Panc1 (cell line): Measurements from ENCODE around the gene NTN4. TPM values are rescaled to one million over a fixed set of nuclear protein-coding genes. Genes with fewer than 3 reads are reported as not detected.

Experiments
- ATAC-seq: fragments of 200-7000 bp; cut with Tn5 transposase; 2 replicates; pipeline ENCODE4 v1.9.1; 2020; ENCODE audit warnings: mild to moderate bottlenecking, moderate library complexity
- BruUV-seq: library from RNA; stranded (reverse); fragments of 400-500 nt; replicated peaks from 2 replicates; lab custom pipeline; 2021; lab: Mats Ljungman, UMichigan
- CTCF ChIA-PET: fragments of 300-600 bp; sonication (Branson Sonifier 250); formaldehyde crosslinking; loops from one replicate; lab custom pipeline; 2022; ENCODE audit warnings: antibody characterized with exemption; lab: Charles Lee
- POLR2A ChIA-PET: fragments of 300-600 bp; sonication (Branson Sonifier 250); formaldehyde crosslinking; loops from one replicate; lab custom pipeline; 2022; ENCODE audit warnings: antibody characterized with exemption; lab: Charles Lee
- DNase-seq: peaks from one replicate; pipeline ENCODE4 v3.0.0-alpha.2; 2010; ENCODE audit warnings: low read depth, low spot score
- H3K27ac ChIP-seq: 2 replicates; pipeline ENCODE4 v1.5.1; 2011; ENCODE audit warnings: mild to moderate bottlenecking, low read length, inconsistent platforms
- H3K27me3 ChIP-seq: fragments of 200-500 bp; sonication (Bioruptor generic); 2 replicates; pipeline ENCODE4 v1.6.0; 2014; ENCODE audit warnings: low read length, inconsistent platforms; ENCODE audit not compliant: control insufficient read depth, insufficient read depth
- H3K36me3 ChIP-seq: fragments of 200-500 bp; sonication (Bioruptor generic); 2 replicates; pipeline ENCODE4 v1.5.1; 2014; ENCODE audit warnings: inconsistent platforms, mild to moderate bottlenecking, low read length, moderate library complexity; ENCODE audit not compliant: control insufficient read depth, insufficient read depth
- H3K4me1 ChIP-seq: 2 replicates; pipeline ENCODE4 v1.5.1; 2011; ENCODE audit warnings: inconsistent platforms, mild to moderate bottlenecking, low read length, moderate library complexity; ENCODE audit not compliant: control insufficient read depth, insufficient read depth
- H3K4me3 ChIP-seq, 2 experiments: 2 replicates each; pipeline ENCODE4 v1.5.1; 2011 to 2012; ENCODE audit warnings: low read depth in 2 of 2, low read length in 2 of 2, mild to moderate bottlenecking in 2 of 2, inconsistent platforms in 1 of 2, moderate library complexity in 1 of 2
- H3K9me3 ChIP-seq: fragments of 200-500 bp; sonication (Bioruptor generic); 2 replicates; pipeline ENCODE4 v1.5.1; 2014; ENCODE audit warnings: low read depth, mild to moderate bottlenecking, inconsistent platforms, low read length, moderate library complexity; ENCODE audit not compliant: control insufficient read depth, insufficient read depth
- POLR2AphosphoS5 ChIP-seq: IDR thresholded peaks from 2 replicates; pipeline ENCODE4 v1.6.1; 2012; ENCODE audit warnings: mild to moderate bottlenecking, low read depth, low read length, moderate library complexity
- REST ChIP-seq, 2 experiments: IDR thresholded peaks; 2 replicates each; pipeline ENCODE4 v1.6.1; 2011 to 2012; ENCODE audit warnings: low read depth in 2 of 2, control low read depth in 1 of 2, low read length in 1 of 2, mild to moderate bottlenecking in 1 of 2, moderate library complexity in 1 of 2; ENCODE audit not compliant: insufficient read depth in 1 of 2
- SIN3A ChIP-seq: IDR thresholded peaks from 2 replicates; pipeline ENCODE4 v1.6.1; 2012; ENCODE audit warnings: low read depth, mild to moderate bottlenecking, low read length, moderate library complexity, borderline replicate concordance; ENCODE audit not compliant: insufficient read depth
- TCF7L2 ChIP-seq: IDR thresholded peaks from 2 replicates; pipeline ENCODE4 v1.6.1; 2011; ENCODE audit warnings: mild to moderate bottlenecking, low read depth, low read length, inconsistent platforms
- in situ Hi-C: cut with HindIII; loops from 2 replicates; pipeline ENCODE4 v1.10.0; 2016; ENCODE audit warnings: low sequenced_read_pairs, low pct_unique_long_range_greater_than_20kb
- intact Hi-C: fragments of 100-400 bp; cut with micrococcal nuclease; formaldehyde crosslinking; loops from one replicate; pipeline ENCODE4 v1.10.0; 2022; ENCODE audit not compliant: unreplicated experiment
- total RNA-seq: library from RNA; stranded (reverse); gene quantifications from one replicate; pipeline ENCODE4 v1.2.1, GENCODE V29; 2021; ENCODE audit not compliant: unreplicated experiment
- TF ChIP-seq, protein P1 (sequence below): fragments of 450-650 bp; IDR thresholded peaks from 2 replicates; pipeline ENCODE4 v1.5.1; 2017; ENCODE audit warnings: mild to moderate bottlenecking

NTN4 gene
- total RNA-seq, 1 experiment from 2014 or later = 17.1 TPM

DNA sequence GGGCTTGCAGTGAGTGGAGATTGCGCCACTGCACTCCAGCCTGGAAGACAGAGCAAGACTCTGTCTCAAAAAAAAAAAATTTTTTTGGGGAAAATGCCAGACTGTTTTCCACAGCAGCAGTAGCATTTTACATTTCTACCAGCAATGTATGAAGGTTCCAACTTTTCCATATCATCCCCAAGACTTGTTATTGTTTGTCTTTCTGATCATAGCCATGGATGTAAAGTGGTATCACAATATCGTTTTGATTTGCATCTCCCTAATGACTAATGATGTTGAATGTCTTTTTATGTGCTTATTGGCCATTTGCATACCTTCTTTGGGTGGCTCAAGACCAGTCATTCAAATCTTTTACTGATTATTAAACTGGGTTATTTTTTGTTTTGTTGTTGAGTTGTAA lies 63.7 kb downstream of the NTN4 start:
- POLR2A ChIA-PET = no interaction called here
- TF ChIP-seq REST (IDR thresholded peaks at IDR 0.05; ENCODE audit: insufficient read depth in 1 of 2, low read depth in 2 of 2, low read length in 1 of 2) (no peak), SIN3A (no peak), POLR2AphosphoS5 (no peak), TCF7L2 (no peak)
- TF ChIP-seq, protein P1, sequence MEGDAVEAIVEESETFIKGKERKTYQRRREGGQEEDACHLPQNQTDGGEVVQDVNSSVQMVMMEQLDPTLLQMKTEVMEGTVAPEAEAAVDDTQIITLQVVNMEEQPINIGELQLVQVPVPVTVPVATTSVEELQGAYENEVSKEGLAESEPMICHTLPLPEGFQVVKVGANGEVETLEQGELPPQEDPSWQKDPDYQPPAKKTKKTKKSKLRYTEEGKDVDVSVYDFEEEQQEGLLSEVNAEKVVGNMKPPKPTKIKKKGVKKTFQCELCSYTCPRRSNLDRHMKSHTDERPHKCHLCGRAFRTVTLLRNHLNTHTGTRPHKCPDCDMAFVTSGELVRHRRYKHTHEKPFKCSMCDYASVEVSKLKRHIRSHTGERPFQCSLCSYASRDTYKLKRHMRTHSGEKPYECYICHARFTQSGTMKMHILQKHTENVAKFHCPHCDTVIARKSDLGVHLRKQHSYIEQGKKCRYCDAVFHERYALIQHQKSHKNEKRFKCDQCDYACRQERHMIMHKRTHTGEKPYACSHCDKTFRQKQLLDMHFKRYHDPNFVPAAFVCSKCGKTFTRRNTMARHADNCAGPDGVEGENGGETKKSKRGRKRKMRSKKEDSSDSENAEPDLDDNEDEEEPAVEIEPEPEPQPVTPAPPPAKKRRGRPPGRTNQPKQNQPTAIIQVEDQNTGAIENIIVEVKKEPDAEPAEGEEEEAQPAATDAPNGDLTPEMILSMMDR = no peak

DNA sequence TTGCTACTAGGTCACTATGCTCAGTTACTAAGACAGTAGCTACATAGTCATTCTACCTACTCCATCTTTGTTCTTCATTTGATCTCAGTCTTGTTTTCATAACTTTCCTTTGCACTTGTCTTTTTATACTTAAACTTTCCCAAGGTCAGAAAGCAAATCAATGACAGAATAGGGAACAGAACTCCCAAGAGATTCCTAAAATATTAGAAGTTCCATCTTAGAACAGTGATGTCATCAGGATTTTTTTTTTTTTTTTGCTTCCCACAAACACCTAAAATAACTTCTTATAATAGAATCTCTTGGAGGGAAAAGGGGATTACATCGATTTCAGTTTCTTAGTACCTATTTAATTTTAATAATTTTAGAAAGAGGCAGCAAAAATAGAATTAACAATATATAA lies 65.8 kb downstream of the NTN4 start:
- TF ChIP-seq TCF7L2 = no peak
- Histone ChIP-seq H3K27ac (no peak overlapping the region), H3K27me3 (no peaks in the 10 kb centered on the region), H3K9me3 (no peaks in the 10 kb centered on the region; the same call in 1 of the 2 replicates), H3K36me3 (no peaks in the 10 kb centered on the region), H3K4me1 (no peaks in the 10 kb centered on the region), H3K4me3 (no peak overlapping the region)
- ATAC-seq (no peak), DNase-seq (no peak)
- ChIA-PET POLR2A (no interaction called here), CTCF (interaction anchor here (0.5 kb wide), 1 partner anchor 138 kb away, joined by 6 read pairs; no protein-coding TSS in a partner anchor)
- BruUV-seq = no TSS peak
- intact Hi-C loops (no loop called here), in situ Hi-C loops (no loop called here)

More for the DNA sequence above, 63.7 kb downstream of the NTN4 start:
- H3K9me3 ChIP-seq = no peaks in the 10 kb centered on the region; the same call in 1 of the 2 replicates
- in situ Hi-C loops = no loop called here
- CTCF ChIA-PET = no interaction called here
- ATAC-seq (no peak), DNase-seq (no peak)
- intact Hi-C loops = no loop called here
- H3K27ac ChIP-seq = no peak overlapping the region
- H3K36me3 ChIP-seq = no peaks in the 10 kb centered on the region
- no peak overlapping the region for H3K4me3 ChIP-seq
- no TSS peak for BruUV-seq
- no peaks in the 10 kb centered on the region for H3K27me3 ChIP-seq
- H3K4me1 ChIP-seq = no peaks in the 10 kb centered on the region

DNA sequence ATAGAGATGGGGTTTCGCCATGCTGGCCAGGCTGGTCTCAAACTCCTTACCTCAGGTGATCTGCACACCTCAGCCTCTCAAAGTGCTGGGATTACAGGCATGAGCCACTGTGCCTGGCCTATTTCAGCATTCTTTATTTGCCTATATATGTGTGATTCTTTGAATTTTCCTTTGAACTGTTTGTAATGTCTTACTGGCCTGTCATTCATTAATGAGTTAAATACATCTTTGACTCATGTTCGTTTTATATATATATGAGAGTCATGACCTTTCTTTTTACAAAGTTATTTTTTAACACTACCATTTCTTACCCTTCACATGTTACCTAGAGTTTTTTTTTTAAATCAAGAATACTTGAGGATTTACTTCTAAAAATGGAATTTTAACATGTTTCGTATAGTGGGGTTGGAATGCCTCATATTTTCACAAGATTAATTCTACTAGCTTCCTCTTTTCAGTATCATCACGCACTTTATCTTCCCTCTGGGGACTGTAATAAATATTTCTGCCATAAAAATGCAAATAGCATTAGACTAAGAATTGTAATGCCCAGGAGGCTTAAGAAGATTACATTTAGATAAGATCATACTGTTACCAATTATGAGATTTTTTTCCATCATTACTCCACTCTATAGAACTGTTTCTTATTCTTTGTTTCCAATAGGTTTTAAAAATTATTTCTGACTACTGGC lies 66.7 kb downstream of the NTN4 start:
- Histone ChIP-seq H3K4me3 (no peak overlapping the region), H3K4me1 (no peaks in the 10 kb centered on the region), H3K27me3 (no peaks in the 10 kb centered on the region), H3K36me3 (no peaks in the 10 kb centered on the region), H3K9me3 (no peaks in the 10 kb centered on the region; the same call in 1 of the 2 replicates), H3K27ac (no peak overlapping the region)
- ChIA-PET POLR2A (no interaction called here), CTCF (no interaction called here)
- ATAC-seq (no peak), DNase-seq (no peak)
- BruUV-seq = no TSS peak
- in situ Hi-C loops = no loop called here
- intact Hi-C loops = no loop called here
- no peak for TF ChIP-seq TCF7L2
- TF ChIP-seq SIN3A = no peak
- TF ChIP-seq, protein P1 = no peak
- TF ChIP-seq POLR2AphosphoS5 = no peak
- TF ChIP-seq REST (IDR thresholded peaks at IDR 0.05; ENCODE audit: insufficient read depth in 1 of 2, low read depth in 2 of 2, low read length in 1 of 2) = no peak
